Umbilical cord (tissue), 2 donors: ENCODE data around the gene MPRIP. TPM values are rescaled to one million over a fixed set of nuclear protein-coding genes. Genes with fewer than 3 reads are reported as not detected.
"Not testable (repeated sequence)": the region's sequence is repeated elsewhere in the genome, so short reads cannot be mapped to it uniquely, and the experiment has no call there.

Experiments used
- DNase-seq: peaks from one replicate; pipeline ENCODE4 v3.0.0-alpha.2; 2015; ENCODE audit warnings: low spot score
- total RNA-seq: library from RNA; depleted of rRNA; stranded (reverse); fragments of >200 nt; gene quantifications from one replicate; pipeline ENCODE4 v1.2.3, GENCODE V29; 2014; ENCODE audit warnings: low replicate concordance; ENCODE audit not compliant: insufficient read depth

MPRIP gene
- total RNA-seq, 1 donor from 2014 or later: 69.3 TPM

DNA sequence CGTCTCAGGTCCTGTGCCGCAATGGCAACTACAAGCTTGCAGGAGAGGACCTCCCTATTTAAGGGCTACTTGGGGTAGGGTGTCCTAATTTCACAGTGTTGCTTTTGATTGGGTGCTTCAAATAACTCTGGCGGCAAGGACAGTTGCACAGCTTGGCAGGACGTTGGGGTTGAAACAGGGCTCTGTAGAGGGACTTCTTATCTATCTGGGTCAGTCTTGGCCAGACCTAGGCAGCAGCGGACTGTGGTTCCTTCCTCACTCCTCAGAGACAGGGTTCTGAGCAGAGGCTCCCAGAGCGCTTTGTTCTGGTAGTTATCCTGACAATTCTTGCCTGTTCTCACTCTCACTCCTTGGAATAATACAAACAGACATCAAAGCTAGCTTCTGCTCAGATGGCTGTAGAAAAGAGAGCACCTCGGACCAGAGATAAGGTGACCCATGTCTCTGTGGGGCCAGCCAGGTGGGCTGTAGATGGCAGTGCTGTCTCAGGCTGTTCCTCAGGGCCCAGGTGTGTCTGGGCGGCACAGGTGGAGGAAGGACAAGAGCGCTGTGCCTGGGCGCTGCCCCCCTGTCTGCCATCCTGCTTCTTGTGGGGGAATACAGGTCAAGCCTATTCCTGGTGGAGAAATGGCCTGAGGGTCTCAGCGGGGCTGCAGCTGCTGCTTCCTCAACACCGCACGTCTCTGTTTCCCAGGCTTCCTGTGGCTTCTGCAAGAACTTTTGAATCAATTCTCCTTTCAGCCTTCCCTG is 102.8 kb downstream of the MPRIP start:
- DNase-seq: no peak

DNA sequence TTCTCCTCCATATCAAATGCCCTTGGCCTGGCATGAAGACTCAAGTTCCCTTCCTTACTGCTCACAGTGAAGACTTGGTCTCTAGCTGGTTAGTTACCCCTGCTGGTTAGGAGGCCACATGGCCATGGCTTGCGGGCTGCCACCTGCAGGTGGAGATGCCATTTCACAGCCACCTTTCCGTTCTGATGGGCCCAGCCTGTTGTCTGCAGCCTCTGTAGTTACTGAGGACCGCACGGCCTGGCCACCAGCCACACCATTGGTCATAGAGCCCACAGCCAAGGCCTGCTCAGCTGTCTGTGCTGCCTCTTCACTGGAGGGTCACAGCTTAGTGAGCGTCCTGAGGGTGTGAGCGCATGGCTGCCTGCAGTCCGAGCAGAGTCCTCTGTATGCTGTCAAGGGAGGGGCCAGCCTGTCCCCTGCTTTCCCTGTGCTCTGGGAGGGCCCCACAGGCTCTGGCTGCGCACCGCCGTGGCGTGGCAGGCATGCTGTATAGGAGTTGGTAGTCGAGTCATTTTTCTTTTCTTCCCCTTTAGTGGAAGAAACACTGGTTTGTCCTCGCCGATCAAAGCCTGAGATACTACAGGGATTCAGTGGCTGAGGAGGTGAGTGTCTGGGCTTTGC is 104.6 kb downstream of the MPRIP start:
- DNase-seq: no peak

DNA sequence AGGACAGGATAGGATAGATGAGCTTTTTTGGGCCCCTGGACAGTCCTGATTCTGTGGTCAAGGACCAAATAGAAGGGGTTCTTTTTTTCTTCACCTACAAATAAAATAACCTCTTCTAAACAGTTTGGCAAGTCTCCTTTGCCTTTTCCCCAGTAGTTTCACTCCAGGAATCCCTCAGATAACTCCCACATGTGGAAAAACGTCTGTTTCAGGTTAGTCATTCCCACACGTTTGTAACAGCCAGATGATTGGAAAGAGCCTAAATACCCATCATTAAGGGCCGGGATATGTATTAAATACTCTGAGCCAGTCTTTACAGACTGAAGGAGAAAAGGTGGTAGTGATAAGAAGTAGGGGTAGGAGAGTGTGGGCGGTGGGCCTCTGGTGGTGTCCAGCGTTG is 105.6 kb downstream of the MPRIP start:
- no peak for DNase-seq

DNA sequence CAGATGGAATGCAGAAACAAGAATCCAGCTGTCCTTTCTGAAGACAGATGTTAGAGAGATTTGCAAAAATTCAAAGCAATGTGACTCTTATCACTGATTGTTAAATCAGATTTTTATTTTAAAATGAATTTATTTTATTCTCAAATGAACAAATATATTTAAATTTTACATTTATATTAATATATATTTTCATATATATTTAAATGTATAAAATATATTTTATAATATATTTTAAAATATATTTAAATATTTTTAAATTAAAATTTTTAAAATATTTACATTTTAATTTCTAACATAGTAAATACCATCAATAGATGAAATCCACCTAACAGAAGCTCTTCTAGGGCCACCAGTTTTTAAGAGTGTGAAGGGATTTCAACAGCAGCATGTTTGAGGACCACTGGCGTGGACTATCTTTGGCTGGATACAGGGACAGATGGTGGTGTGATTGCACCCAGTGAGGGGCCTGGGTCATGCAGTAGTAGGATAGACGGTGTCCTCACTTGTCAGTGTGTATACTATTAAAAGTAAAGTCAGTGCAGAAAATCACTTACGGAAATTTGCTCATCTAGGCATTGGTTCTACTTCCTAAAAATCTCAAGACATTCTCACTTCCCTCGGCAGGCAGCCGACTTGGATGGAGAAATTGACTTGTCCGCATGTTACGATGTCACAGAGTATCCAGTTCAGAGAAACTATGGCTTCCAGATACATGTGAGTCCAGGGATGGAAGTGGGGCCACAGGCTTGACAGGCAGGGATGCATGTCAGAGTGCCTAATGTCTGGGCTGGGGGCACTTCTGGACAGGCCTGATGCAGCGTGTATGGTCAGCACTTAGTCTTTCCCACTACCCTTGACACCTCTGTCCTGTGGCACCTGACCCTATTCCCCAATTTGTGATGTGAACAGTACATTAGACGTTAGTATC is 107.5 kb downstream of the MPRIP start:
- DNase-seq: no peak

DNA sequence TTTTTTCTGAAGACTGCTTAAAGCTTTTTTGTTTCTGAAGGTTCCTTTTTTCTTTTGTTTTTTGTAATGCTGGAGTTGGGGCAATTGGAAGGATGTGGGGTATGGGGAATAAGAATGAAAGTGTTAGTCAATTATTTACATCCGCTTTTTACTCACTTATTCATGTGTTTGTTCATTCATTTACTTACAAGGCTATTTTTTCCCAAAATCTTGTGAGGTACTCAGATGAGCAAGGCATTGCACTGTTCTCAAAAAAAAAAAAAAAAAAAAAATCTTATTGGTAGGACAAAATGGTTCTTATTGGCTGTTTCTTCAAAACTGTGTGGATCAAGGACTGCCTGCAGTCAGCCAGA is 108.2 kb downstream of the MPRIP start:
- no peak for DNase-seq

DNA sequence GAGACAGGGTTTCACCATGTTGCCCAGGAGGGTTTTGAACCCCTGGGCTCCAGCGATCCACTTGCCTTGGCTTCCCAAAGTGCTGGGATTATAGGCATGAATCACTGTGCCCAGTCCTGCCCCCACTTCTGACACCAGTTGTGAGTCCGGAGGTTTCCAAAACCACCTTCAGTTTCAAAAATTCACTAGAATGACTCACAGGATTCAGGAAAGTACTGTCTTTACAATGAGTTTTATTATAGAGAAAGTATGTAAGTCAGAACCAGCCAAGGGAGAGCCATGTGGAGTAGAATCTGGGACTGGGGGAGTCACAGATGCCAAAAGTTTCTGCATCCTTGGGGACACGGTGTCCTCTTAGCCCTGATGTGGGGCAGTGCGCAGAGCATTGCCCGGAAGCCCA is 108.8 kb downstream of the MPRIP start:
- DNase-seq: no peak

DNA sequence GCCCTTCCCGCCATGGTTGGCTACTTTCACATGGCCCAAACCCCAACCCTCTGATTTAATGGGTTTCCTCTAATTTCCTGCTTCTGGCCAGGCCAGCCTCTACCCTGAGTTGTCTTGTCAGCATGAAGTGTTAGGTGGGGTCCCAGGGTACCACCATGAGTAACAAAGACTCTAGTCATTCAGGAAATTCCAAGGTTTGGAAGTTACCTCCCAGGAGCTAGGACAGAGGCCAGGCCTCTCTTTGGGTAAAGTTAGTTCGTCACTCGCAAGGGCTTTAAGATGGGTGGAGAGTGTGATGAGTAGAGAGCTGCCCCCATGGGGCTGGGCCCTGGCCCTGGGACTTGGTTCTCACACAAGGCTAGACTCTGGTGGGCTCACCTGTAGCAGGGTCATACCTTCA is 109.3 kb downstream of the MPRIP start:
- no peak for DNase-seq

DNA sequence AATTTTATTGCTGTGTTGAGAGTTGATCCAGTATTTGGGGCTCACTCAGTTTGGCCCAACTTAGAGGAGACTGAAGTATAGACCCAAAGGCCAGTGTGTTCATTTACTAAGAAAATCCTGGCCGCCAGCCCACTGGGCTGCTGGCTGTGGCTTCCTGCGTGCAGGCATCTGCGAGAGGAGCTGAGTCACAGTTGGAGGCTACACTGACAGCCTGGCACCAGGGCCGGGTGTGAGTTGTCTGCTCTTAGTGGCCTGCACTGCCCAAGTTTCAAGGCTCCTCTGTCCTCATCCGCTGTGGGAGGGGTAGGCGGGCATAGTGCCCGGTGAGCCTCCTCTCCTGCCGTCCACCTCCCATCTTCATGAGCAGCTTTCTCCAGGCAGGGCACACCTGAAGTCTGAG is 109.7 kb downstream of the MPRIP start:
- DNase-seq: peak; percentile 28

DNA sequence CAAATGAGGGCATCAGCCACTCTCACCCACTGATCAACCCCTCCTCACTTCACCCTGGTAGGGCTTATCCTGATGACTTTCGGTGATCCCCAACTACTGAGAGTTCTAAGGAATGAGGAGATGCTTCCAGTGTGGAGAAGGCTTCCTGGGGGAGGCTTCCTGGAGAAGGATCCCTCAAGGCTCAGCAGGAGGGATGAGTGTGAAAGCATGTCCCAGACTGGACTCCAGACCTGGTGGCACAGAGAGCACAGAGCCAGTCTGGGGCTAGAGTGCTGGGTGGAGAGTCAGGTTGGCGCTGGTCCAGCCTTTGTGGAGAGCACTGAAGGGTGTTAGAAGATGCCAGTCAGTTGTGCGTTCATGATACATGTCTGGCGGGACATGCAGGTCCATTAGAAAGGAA is 110.1 kb downstream of the MPRIP start:
- DNase-seq: no peak

DNA sequence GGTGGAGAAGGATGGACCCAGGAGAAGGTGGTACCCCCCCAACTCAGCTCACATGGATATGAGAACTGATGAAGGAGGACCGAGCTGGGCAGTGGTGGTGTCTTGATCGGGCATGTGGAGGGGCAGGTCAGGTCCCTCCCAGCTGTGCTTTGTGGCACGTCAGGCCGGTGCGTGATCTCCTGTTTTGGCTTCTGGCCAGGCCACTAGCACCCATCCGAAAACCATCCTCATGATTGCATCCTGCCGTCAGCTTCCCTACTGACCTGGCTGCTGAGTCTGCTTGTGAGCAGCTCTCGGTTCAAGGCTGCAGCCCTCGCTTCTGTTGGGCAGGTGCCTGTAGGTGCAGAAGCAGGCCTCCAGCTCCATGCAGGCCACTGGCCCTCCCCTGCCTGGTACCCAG is 110.8 kb downstream of the MPRIP start:
- DNase-seq: no peak

DNA sequence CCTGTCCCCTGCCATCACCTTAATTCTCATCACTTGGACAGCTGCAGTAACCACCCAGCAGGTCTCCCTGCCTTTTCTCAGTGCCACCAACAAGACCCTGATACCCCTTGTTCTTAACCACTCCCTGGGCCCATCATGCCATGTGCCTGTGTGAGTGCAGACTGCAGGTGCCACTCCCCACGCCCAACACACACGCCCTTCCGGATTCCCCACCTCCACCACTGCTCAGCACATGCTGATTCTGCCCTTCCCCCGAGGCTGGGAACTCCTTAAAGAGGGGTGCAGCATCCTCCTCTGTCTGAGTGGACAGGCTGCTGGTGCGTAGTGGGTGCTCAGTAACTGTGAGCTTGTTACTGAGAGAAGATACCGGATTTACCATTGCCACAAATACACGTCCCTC is 111.5 kb downstream of the MPRIP start:
- DNase-seq: no peak

DNA sequence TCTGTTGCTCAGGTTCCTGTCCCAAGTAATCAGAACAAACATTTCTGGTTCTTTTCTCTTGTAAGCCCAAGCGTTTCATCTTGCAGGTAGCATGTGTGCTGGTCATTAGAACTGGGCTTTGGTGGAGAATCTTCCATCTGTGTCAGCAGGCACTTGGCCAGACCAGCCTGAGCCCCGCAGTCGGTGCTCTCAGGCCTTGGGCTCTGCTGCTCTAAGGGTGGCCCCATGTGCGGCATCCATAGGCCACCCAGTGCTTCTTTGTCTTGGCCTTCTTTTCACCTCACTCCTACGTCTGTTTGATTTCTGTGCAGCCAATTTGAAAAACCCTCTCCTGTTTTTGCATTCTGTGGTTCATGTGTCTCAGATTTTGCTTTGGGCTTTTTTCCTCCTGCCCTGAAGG is 112.3 kb downstream of the MPRIP start:
- no peak for DNase-seq

DNA sequence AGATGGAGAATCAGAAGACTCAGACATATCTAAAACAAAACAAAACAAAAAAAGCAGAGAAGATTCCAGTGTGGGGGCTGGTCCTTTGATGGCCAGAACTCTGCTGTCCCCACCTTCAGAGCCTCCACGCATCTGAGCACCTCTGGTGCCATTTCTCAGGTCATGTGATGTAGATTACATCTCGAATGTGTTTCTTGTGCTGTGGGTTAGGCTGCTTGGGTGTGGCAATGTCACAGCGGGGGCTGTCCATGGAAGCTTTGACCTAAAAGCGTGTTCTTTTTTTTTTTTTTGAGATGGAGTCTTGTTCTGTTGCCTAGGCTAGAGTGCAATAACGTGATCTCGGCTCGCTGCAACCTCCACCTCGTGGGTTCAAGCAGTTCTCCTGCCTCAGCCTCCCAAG is 112.7 kb downstream of the MPRIP start:
- no peak for DNase-seq

DNA sequence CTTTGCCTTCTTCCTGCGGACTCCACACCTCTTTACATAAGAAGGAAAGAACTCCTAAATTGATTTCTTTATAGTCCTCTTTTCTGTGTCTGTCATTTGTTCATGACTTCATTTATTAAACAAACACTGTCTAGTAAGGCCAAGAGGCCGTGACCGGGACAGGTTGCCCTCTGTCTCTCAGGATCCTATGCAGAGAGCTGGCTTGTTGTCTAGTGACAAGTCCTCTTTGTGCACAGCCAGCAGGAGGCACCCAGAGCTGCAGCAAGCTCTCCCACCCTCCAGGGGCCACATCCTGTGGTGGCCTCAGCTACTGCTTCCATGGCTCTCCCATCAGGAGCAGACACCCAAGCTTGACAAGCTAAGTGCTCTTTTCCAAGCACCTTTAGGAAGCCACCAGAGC is 113.3 kb downstream of the MPRIP start:
- no peak for DNase-seq

DNA sequence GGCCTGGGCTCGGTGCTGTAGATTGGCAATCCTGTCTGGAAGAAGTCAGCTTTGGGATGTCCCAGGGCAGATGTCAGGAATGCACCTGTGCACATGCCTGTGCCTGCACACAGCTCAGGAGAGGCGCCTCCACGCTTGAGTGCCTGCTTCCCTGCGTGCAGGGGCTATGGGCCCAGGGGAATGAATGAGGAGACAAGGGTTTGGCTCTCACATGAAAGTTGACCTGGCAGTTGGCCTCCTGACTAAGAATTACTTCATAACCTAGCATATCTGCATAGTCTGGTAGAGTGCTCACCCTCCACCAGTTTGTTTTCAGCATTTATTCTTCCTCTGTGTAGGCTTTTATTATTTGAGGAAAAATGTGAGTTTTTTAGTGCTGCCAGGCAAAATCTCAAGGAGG is 113.8 kb downstream of the MPRIP start:
- no peak for DNase-seq

DNA sequence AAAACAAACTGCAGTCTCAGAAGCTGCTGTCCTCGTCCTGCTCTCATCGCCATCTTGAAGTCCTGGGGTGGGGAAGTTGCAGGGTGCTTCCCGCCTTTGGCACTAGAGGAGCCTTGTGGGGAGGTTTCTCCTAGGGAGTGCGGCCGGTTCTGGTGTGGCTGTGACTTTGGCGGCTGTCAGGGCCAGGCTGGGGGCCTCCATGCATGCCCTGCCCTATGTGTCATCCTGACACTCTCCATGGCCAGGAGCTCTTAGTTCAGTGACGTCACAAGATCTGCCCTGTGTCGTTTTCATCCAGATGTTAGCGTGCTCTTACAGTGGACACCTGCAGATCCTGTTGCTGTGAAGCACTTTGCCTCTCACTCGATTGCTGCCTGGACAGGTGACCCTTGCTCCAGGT is 114.3 kb downstream of the MPRIP start:
- no peak for DNase-seq

DNA sequence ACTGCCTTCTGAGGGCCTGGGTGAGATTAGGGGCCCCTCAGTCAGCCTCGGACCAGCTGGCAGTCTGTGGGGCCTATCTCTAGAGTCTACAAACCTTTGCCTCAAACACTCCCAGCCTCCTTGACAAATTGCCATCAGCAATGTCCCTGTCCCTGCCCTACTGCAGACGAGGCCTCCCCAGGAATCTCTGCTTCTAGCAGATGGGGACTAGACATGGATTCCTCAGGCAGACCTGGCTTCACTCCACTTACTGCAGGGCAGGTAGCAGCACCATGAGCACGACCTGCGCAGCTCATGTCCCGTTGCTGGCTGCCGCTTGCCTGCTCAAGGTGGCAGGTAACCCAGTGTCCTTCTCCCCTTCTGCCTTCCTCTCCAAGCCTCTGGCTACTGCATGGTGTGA is 114.8 kb downstream of the MPRIP start:
- DNase-seq: no peak

DNA sequence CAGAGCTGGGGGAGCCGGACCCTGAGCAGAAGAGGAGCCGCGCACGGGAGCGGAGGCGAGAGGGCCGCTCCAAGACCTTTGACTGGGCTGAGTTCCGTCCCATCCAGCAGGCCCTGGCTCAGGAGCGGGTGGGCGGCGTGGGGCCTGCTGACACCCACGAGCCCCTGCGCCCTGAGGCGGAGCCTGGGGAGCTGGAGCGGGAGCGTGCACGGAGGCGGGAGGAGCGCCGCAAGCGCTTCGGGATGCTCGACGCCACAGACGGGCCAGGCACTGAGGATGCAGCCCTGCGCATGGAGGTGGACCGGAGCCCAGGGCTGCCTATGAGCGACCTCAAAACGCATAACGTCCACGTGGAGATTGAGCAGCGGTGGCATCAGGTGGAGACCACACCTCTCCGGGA is 116.2 kb downstream of the MPRIP start:
- DNase-seq: not testable (repeated sequence)

DNA sequence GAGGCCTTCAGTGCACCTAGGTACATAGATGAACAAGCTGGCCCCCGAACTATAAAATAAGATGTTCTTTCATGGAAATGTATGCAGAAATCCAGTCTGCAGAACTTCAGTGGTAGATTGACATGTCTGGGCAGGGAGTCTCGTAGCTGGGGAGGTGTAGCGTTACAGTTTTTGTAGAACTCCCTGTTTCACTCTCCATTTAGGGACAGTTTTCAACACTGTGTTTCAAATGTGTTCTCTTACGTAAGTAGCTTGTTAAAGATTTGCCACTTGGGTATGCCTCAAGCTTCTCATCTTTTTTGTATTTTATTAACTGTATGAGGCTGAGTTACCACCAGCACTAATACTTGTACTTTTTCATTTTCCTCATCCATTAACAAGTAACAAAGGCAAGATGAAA is 117.3 kb downstream of the MPRIP start:
- DNase-seq: no peak

DNA sequence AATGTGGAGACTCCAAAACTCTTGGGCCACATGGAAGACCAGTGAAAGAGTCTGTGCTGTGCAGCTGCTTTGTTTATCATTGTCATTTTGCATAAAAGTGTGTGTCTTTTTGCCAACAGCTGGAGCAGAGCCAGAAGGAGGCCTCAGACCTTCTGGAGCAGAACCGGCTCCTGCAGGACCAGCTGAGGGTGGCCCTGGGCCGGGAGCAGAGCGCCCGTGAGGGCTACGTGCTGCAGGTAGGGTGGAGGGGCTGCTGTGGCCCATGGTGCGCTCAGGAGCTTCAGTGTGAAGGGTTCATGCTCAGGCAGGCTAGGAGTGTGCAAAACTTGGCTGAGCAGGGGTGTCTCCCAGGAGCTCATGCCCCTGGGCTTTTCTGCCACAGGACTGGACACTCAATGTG is 118.9 kb downstream of the MPRIP start:
- no peak for DNase-seq

DNA sequence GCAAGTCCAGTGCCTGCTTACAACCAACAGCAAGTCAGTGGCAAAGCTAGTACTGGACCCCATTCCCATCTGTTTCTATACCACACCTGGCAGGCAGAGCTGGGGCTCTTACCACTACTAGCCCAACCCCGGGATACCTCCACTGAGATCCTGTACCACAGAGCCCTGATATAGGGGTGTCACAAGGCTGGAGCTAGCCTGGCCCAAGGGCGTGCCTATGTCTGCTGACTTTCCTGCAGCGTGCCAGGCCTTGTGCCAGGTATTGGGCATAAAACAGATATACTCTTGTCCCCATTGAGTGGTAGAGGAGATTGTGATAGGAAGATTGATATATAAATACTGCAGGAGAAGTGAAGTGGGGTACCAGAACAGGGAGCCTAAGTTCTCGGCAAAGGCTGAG is 119.5 kb downstream of the MPRIP start:
- no peak for DNase-seq

DNA sequence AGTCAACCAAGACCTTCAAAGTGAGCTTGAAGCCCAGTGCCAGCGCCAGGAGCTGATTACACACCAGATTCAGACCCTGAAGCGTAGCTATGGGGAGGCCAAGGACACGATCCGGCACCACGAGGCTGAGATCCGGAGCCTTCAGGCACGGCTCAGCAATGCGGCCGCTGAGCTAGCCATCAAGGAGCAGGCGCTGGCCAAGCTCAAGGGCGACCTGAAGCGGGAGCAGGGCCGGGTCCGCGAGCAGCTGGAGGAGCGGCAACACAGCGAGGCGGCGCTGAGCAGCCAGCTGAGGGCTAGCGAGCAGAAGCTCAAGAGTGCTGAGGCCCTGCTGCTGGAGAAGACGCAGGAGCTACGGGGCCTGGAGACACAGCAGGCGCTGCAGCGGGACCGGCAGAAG is 121.9 kb downstream of the MPRIP start:
- no peak for DNase-seq

DNA sequence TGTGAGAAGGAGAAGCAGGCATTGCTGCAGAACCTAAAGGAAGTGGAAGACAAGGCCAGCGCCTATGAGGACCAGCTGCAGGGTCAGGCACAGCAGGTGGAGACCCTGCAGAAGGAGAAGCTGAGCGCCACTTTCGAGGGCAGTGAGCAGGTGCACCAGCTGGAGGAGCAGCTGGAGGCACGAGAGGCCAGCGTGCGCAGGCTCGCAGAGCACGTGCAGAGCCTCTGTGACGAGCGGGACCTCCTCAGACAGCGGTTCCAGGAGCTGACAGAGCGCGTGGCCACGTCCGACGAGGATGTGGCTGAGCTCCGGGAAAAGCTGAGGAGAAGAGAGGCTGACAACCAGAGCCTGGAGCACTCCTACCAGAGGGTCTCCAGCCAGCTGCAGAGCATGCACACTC is 122.4 kb downstream of the MPRIP start:
- DNase-seq: no peak
